Suprapubic skin (tissue), 3 donors: ENCODE results near the gene RASL12.

Experiments
- CTCF ChIP-seq, 2 donors: fragments of 200-600 bp in 1 of 2; fragments of 450-650 bp in 1 of 2; sonication (generic) in 1 of 2; IDR thresholded peaks; one replicate each; pipeline ENCODE4 v1.5.1; 2016 to 2019; ENCODE audit warnings: antibody characterized with exemption in 2 of 2, mild to moderate bottlenecking in 1 of 2, moderate library complexity in 1 of 2
- POLR2AphosphoS5 ChIP-seq, 3 donors: sonication (generic); formaldehyde crosslinking; IDR thresholded peaks; one replicate each; pipeline ENCODE4 v1.6.1; 2017; ENCODE audit warnings: antibody characterized with exemption in 3 of 3

DNA sequence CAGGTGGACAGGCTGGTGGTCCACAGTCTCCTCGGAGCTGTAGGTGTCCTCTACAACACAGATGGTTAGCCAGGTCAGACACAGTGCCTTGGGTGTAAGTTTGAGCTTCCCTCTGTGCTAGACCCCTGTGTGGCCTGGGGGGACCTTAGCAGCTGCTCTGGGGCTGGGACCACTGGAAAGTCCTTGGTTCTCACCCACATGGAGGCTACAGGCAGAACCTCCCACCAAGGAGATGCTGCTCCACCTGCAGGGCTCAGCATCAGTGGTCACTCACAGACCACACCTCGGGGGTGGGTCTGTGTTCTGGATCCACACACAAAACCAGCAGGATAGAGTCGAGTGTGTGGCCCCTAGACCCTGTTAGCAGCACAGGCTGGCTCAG lies 8.4 kb downstream of the RASL12 start:
- no peak for TF ChIP-seq POLR2AphosphoS5 (IDR thresholded peaks at IDR 0.05)
- TF ChIP-seq CTCF (IDR thresholded peaks at IDR 0.05) = no peak
